ENCODE data around the gene RPS6KA1.

- TF ChIP-seq, protein P1, sequence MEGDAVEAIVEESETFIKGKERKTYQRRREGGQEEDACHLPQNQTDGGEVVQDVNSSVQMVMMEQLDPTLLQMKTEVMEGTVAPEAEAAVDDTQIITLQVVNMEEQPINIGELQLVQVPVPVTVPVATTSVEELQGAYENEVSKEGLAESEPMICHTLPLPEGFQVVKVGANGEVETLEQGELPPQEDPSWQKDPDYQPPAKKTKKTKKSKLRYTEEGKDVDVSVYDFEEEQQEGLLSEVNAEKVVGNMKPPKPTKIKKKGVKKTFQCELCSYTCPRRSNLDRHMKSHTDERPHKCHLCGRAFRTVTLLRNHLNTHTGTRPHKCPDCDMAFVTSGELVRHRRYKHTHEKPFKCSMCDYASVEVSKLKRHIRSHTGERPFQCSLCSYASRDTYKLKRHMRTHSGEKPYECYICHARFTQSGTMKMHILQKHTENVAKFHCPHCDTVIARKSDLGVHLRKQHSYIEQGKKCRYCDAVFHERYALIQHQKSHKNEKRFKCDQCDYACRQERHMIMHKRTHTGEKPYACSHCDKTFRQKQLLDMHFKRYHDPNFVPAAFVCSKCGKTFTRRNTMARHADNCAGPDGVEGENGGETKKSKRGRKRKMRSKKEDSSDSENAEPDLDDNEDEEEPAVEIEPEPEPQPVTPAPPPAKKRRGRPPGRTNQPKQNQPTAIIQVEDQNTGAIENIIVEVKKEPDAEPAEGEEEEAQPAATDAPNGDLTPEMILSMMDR (IDR thresholded peaks at IDR 0.05), result no peak
- TF ChIP-seq POLR2A (IDR thresholded peaks at IDR 0.05), result no peak
Observed at GRCh38 chr1:26522073-26522472, 7.5 kb upstream of the RPS6KA1 start.

Measured in Peyer's patch (tissue), 4 donors.